GM21367 (cell line): ENCODE measurements around the gene SHISAL1.
"Not testable (repeated sequence)": the region's sequence is repeated elsewhere in the genome, so short reads cannot be mapped to it uniquely, and the experiment has no call there.

ENCODE experiments used
- ATAC-seq: cut with Tn5 transposase; IDR thresholded peaks from one replicate; pipeline ENCODE4 v1.9.1; 2021; ENCODE audit not compliant: unreplicated experiment

SHISAL1 gene

GRCh38 chr22:44305455-44305854 is 7.3 kb downstream of the SHISAL1 start:
- no peak for ATAC-seq

- ATAC-seq = no peak
Observed at GRCh38 chr22:44304911-44305310, 7.8 kb downstream of the SHISAL1 start.

GRCh38 chr22:44304354-44304753 is 8.4 kb downstream of the SHISAL1 start:
- no peak for ATAC-seq

- not testable (repeated sequence) for ATAC-seq
Observed at GRCh38 chr22:44302363-44302762, 10.4 kb downstream of the SHISAL1 start.

- ATAC-seq = no peak
Observed at GRCh38 chr22:44301039-44301438, 11.7 kb downstream of the SHISAL1 start.

- ATAC-seq = no peak
Observed at GRCh38 chr22:44299124-44299523, 13.6 kb downstream of the SHISAL1 start.

- no peak for ATAC-seq
Observed at GRCh38 chr22:44298406-44299091, 14.2 kb downstream of the SHISAL1 start.

- no peak for ATAC-seq
Observed at GRCh38 chr22:44297470-44298061, 15.2 kb downstream of the SHISAL1 start.

GRCh38 chr22:44295406-44295805 is 17.3 kb downstream of the SHISAL1 start:
- no peak for ATAC-seq

GRCh38 chr22:44293876-44294275 is 18.9 kb downstream of the SHISAL1 start:
- ATAC-seq = no peak

- ATAC-seq = no peak
Observed at GRCh38 chr22:44293034-44293433, 19.7 kb downstream of the SHISAL1 start.

- no peak for ATAC-seq
Observed at GRCh38 chr22:44292521-44292920, 20.2 kb downstream of the SHISAL1 start.

- ATAC-seq = no peak
Observed at GRCh38 chr22:44291674-44292360, 20.9 kb downstream of the SHISAL1 start.

- no peak for ATAC-seq
Observed at GRCh38 chr22:44291265-44291664, 21.5 kb downstream of the SHISAL1 start.

- no peak for ATAC-seq
Observed at GRCh38 chr22:44289414-44290171, 23.2 kb downstream of the SHISAL1 start.

- no peak for ATAC-seq
Observed at GRCh38 chr22:44288913-44289312, 23.8 kb downstream of the SHISAL1 start.

GRCh38 chr22:44287741-44288140 is 25.0 kb downstream of the SHISAL1 start:
- no peak for ATAC-seq

GRCh38 chr22:44287121-44287693 is 25.5 kb downstream of the SHISAL1 start:
- no peak for ATAC-seq

GRCh38 chr22:44286646-44287045 is 26.1 kb downstream of the SHISAL1 start:
- no peak for ATAC-seq

GRCh38 chr22:44284711-44285110 is 28.0 kb downstream of the SHISAL1 start:
- ATAC-seq = no peak
